HepG2 (cell line): ENCODE measurements around the gene CAMK1D. TPM values are rescaled to one million over a fixed set of nuclear protein-coding genes. Genes with fewer than 3 reads are reported as not detected.

Source experiments
- ATAC-seq: fragments of 200-7000 bp; cut with Tn5 transposase; 3 replicates; pipeline ENCODE4 v1.9.1; 2020; ENCODE audit warnings: mild to moderate bottlenecking, moderate library complexity
- BruUV-seq: library from RNA; stranded (reverse); fragments of 400-500 nt; replicated peaks from 2 replicates; lab custom pipeline; 2021; lab: Mats Ljungman, UMichigan
- CTCF ChIA-PET: fragments of 300-600 bp; formaldehyde crosslinking; extraction: SDS; loops from one replicate; lab custom pipeline; 2021; ENCODE audit warnings: low total read pairs, inconsistent platforms, low intra/inter-chr PET ratio; lab: Yijun Ruan, JAX
- POLR2A ChIA-PET: fragments of 350-600 bp; sonication (Branson Sonifier 250); formaldehyde crosslinking; loops from one replicate; lab custom pipeline; 2020; ENCODE audit warnings: antibody characterized with exemption, inconsistent platforms; lab: Yijun Ruan, JAX
- DNase-seq: peaks from one replicate; pipeline ENCODE4 v3.0.0-alpha.2; 2015; ENCODE audit warnings: low spot score
- FAIRE-seq: peaks from 3 replicates; lab custom pipeline; 2011; peaks lifted over from hg19 to GRCh38; lab: Jason Lieb, UNC
- H2AFZ ChIP-seq: one replicate; pipeline ENCODE4 v1.6.1; 2011; ENCODE audit warnings: low read length, inconsistent platforms
- H3K27ac ChIP-seq: fragments of 300-600 bp; 3 replicates; pipeline ENCODE4 v1.8.0; 2011; ENCODE audit warnings: mixed run types, mild to moderate bottlenecking, mixed read lengths, low read length, inconsistent platforms; ENCODE audit not compliant: insufficient read depth; ENCODE audit errors: extremely low read length
- H3K27me3 ChIP-seq, 2 experiments: fragments of 200-600 bp in 1 of 2; 2 replicates in 1 of 2; 3 replicates in 1 of 2; pipeline versions ENCODE4 v1.6.0 to v1.8.0; 2011; ENCODE audit warnings: low read length in 2 of 2, mild to moderate bottlenecking in 2 of 2, moderate library complexity in 2 of 2, inconsistent platforms in 1 of 2; ENCODE audit not compliant: insufficient read depth in 2 of 2, control insufficient read depth in 1 of 2
- H3K36me3 ChIP-seq, 2 experiments: fragments of 200-600 bp in 1 of 2; replicated peaks in 1 of 2; 2 replicates in 1 of 2; 3 replicates in 1 of 2; pipeline versions ENCODE4 v1.5.1 to v1.8.0; 2011; ENCODE audit warnings: low read length in 2 of 2, inconsistent platforms in 1 of 2; ENCODE audit not compliant: insufficient read depth in 2 of 2, control insufficient read depth in 1 of 2
- H3K4me1 ChIP-seq: 2 replicates; pipeline ENCODE4 v1.5.1; 2012; ENCODE audit warnings: low read length, inconsistent platforms; ENCODE audit not compliant: insufficient read depth
- H3K4me2 ChIP-seq: 2 replicates; pipeline ENCODE4 v1.6.0; 2011; ENCODE audit warnings: low read depth, low read length, inconsistent platforms
- H3K4me3 ChIP-seq, 3 experiments: fragments of 200-600 bp in 1 of 3; sonication (generic), shearing (Covaris generic) in 1 of 3; replicated peaks in 1 of 3; 2 replicates each; pipeline ENCODE4 v1.5.1; 2011 to 2016; ENCODE audit warnings: low read length in 3 of 3, inconsistent platforms in 2 of 3, low read depth in 2 of 3, mild to moderate bottlenecking in 2 of 3, control low read depth in 1 of 3, mixed read lengths in 1 of 3; ENCODE audit not compliant: insufficient read depth in 1 of 3
- H3K79me2 ChIP-seq: one replicate; pipeline ENCODE4 v1.6.1; 2011; ENCODE audit warnings: low read length, inconsistent platforms; ENCODE audit not compliant: insufficient read depth
- H3K9ac ChIP-seq: 2 replicates; pipeline ENCODE4 v1.6.0; 2011; ENCODE audit warnings: mild to moderate bottlenecking, low read depth, low read length, inconsistent platforms; ENCODE audit not compliant: insufficient read depth
- H3K9me3 ChIP-seq: 2 replicates; pipeline ENCODE4 v1.5.1; 2012; ENCODE audit warnings: mild to moderate bottlenecking, low read length
- H4K20me1 ChIP-seq: 2 replicates; pipeline ENCODE4 v1.6.0; 2011; ENCODE audit warnings: inconsistent platforms, mild to moderate bottlenecking, low read length, moderate library complexity; ENCODE audit not compliant: insufficient read depth
- CC2D1A ChIP-seq: sonication (generic); formaldehyde crosslinking; IDR thresholded peaks from 2 replicates; pipeline ENCODE4 v1.8.1; 2023; ENCODE audit warnings: mild to moderate bottlenecking, missing genetic modification reagents
- DMTF1 ChIP-seq: sonication (generic); formaldehyde crosslinking; IDR thresholded peaks from 2 replicates; pipeline ENCODE4 v1.4.0; 2020; ENCODE audit warnings: mild to moderate bottlenecking, missing genetic modification reagents
- NFAT5 ChIP-seq: sonication (generic); formaldehyde crosslinking; IDR thresholded peaks from 2 replicates; pipeline ENCODE4 v1.4.0; 2020; ENCODE audit warnings: missing genetic modification reagents
- POLR2A ChIP-seq, 2 experiments: IDR thresholded peaks; 2 replicates each; pipeline ENCODE4 v1.6.1; 2011; ENCODE audit warnings: low read depth in 2 of 2, low read length in 2 of 2, mild to moderate bottlenecking in 1 of 2, moderate library complexity in 1 of 2; ENCODE audit not compliant: insufficient read depth in 1 of 2
- RARA ChIP-seq: IDR thresholded peaks from 2 replicates; pipeline ENCODE4 v1.6.1; 2016; ENCODE audit warnings: missing genetic modification reagents, missing compliant biosample characterization
- YEATS2 ChIP-seq: sonication (generic); formaldehyde crosslinking; IDR thresholded peaks from 2 replicates; pipeline ENCODE4 v1.4.0; 2020; ENCODE audit warnings: missing genetic modification reagents, borderline replicate concordance
- ZFP1 ChIP-seq: IDR thresholded peaks from 2 replicates; pipeline ENCODE4 v1.6.1; 2016
- ZFX ChIP-seq: sonication (generic); formaldehyde crosslinking; IDR thresholded peaks from 2 replicates; pipeline ENCODE4 v1.4.0; 2020; ENCODE audit warnings: mild to moderate bottlenecking, low read depth, missing genetic modification reagents, moderate library complexity
- ZMAT5 ChIP-seq: sonication (generic); formaldehyde crosslinking; IDR thresholded peaks from 2 replicates; pipeline ENCODE4 v1.5.0; 2020; ENCODE audit warnings: mild to moderate bottlenecking, low read depth, missing genetic modification reagents, borderline replicate concordance
- ZNF274 ChIP-seq: sonication (generic); formaldehyde crosslinking; IDR thresholded peaks from 2 replicates; pipeline ENCODE4 v1.5.1; 2020; ENCODE audit warnings: mild to moderate bottlenecking, missing genetic modification reagents
- ZNF280B ChIP-seq: sonication (generic); formaldehyde crosslinking; IDR thresholded peaks from 2 replicates; pipeline ENCODE4 v1.5.0; 2020; ENCODE audit warnings: missing genetic modification reagents, mild to moderate bottlenecking, borderline replicate concordance
- ZNF317 ChIP-seq: sonication (generic); formaldehyde crosslinking; IDR thresholded peaks from 2 replicates; pipeline ENCODE4 v1.5.0; 2020; ENCODE audit warnings: mild to moderate bottlenecking, missing genetic modification reagents
- ZNF383 ChIP-seq: sonication (generic); formaldehyde crosslinking; IDR thresholded peaks from 2 replicates; pipeline ENCODE4 v1.4.0; 2020; ENCODE audit warnings: missing genetic modification reagents, mild to moderate bottlenecking, borderline replicate concordance
- WGBS: methylation state at CpG from one replicate; pipeline ENCODE4 v1.1.6; 2017; ENCODE audit warnings: low lambda C conversion rate; 5-methylcytosine and 5-hydroxymethylcytosine counted together
- in situ Hi-C: cut with HindIII; loops from 2 replicates; pipeline ENCODE4 v1.10.0; 2017; ENCODE audit warnings: low pct_unique_long_range_greater_than_20kb; ENCODE audit not compliant: extremely low pct_ligation_motif_present
- intact Hi-C: fragments of 100-400 bp; cut with micrococcal nuclease; formaldehyde crosslinking; loops from one replicate; pipeline ENCODE4 v1.10.0; 2022; ENCODE audit not compliant: unreplicated experiment
- polyA plus RNA-seq, 8 experiments: library from polyadenylated mRNA; depleted of rRNA in 3 of 8; stranded (reverse) in 7 of 8; unstranded in 1 of 8; fragments of >200 nt; fragmentation: Illumina TruSeq in 4 of 8; extraction: Trizol in 4 of 8; gene quantifications; 2 replicates each; pipeline versions ENCODE4 v1.2.1 to v1.2.3, GENCODE V29; 2011 to 2016; ENCODE audit warnings: low read depth in 4 of 8, missing spikeins in 1 of 8, mixed read lengths in 1 of 8; ENCODE audit not compliant: insufficient read depth in 1 of 8
- total RNA-seq, 5 experiments: library from RNA; depleted of rRNA; stranded (reverse); fragments of >200 nt; fragmentation: Illumina TruSeq; extraction: Trizol; gene quantifications; 2 replicates each; pipeline ENCODE4 v1.2.3, GENCODE V29; 2016; ENCODE audit warnings: low read depth in 1 of 5

The CAMK1D gene
- total and polyA plus RNA-seq, 2 of the 13 experiments (the other 11 are each of a cell fraction or from before 2014, with no cell fraction given), result under 0.01 TPM; not detected in 1

GRCh38 chr10:12435348-12435747 lies 86.0 kb downstream of the CAMK1D start:
- Histone ChIP-seq H3K9me3 (0 out of 2 replicates have a peak, but pooled peaks cover 3% of the 10 kb centered on the region), H3K9ac (no peak overlapping the region), H3K36me3 (no peaks in the 10 kb centered on the region), H3K4me2 (no peak overlapping the region), H3K79me2 (no peaks in the 10 kb centered on the region), H3K27me3 (peaks cover 0 to 18% of the 10 kb centered on the region in 2 experiments; a peak in 4 of 5 replicates)
- in situ Hi-C loops, result no loop called here
- FAIRE-seq (no peak), DNase-seq (no peak)
- 12% methylated on average over 6 of the region's 6 CpGs for WGBS
- ChIA-PET CTCF (no interaction called here), POLR2A (no interaction called here)
- TF ChIP-seq ZFX (CRISPR knock-in tag), result no peak
- no peak for TF ChIP-seq ZNF274 (CRISPR knock-in tag)
- no peak for TF ChIP-seq DMTF1 (CRISPR knock-in tag)
- TF ChIP-seq YEATS2 (CRISPR knock-in tag), result no peak
- TF ChIP-seq ZFP1 (CRISPR knock-in tag), result no peak
- TF ChIP-seq ZNF317 (CRISPR knock-in tag), result no peak
- no peak for TF ChIP-seq RARA (CRISPR knock-in tag)
- no peak for TF ChIP-seq NFAT5 (CRISPR knock-in tag)
- TF ChIP-seq POLR2A (IDR thresholded peaks at IDR 0.05; ENCODE audit: insufficient read depth in 1 of 2, low read depth in 2 of 2, low read length in 2 of 2), result no peak
- TF ChIP-seq ZNF383 (CRISPR knock-in tag), result no peak
- no peak for TF ChIP-seq ZMAT5 (CRISPR knock-in tag)
- TF ChIP-seq CC2D1A (CRISPR knock-in tag), result no peak
- TF ChIP-seq ZNF280B, result no peak
- TF ChIP-seq, all 625 proteins: peak for 0
- H3K4me3 ChIP-seq, result no peak overlapping the region
- no peaks in the 10 kb centered on the region for H4K20me1 ChIP-seq
- intact Hi-C loops, result no loop called here
- no peak for ATAC-seq
- H3K4me1 ChIP-seq, result peaks cover 4% of the 10 kb centered on the region; the same call in 1 of the 2 replicates
- no TSS peak for BruUV-seq
- no peak overlapping the region for H3K27ac ChIP-seq
- H2AFZ ChIP-seq, result no peak overlapping the region
